ENCODE results near the gene AFG3L2.
A peak's percentile ranks its signal among the peaks of the same experiment; 100 is the strongest.

The AFG3L2 gene

GRCh38 chr18:12359515-12359927 is 17.5 kb downstream of the AFG3L2 start:
- DNase-seq (ENCODE audit: low read depth), result no peak

GRCh38 chr18:12352188-12352587 is 24.8 kb downstream of the AFG3L2 start:
- DNase-seq (ENCODE audit: low read depth), result no peak

- DNase-seq (ENCODE audit: low read depth), result no peak
Observed at GRCh38 chr18:12347895-12348294, 29.1 kb downstream of the AFG3L2 start.

GRCh38 chr18:12346240-12346565 is 30.8 kb downstream of the AFG3L2 start:
- no peak for DNase-seq (ENCODE audit: low read depth)

GRCh38 chr18:12345491-12346239 is 31.4 kb downstream of the AFG3L2 start:
- no peak for DNase-seq (ENCODE audit: low read depth)

- DNase-seq (ENCODE audit: low read depth), result no peak
Observed at GRCh38 chr18:12342661-12343060, 34.4 kb downstream of the AFG3L2 start.

- DNase-seq (ENCODE audit: low read depth), result no peak
Observed at GRCh38 chr18:12340945-12341660, 35.9 kb downstream of the AFG3L2 start.

GRCh38 chr18:12338382-12338781 is 38.6 kb downstream of the AFG3L2 start:
- DNase-seq (ENCODE audit: low read depth), result no peak

GRCh38 chr18:12336887-12337286 is 40.1 kb downstream of the AFG3L2 start:
- no peak for DNase-seq (ENCODE audit: low read depth)

- DNase-seq (ENCODE audit: low read depth), result no peak
Observed at GRCh38 chr18:12336171-12336613, 40.8 kb downstream of the AFG3L2 start.

GRCh38 chr18:12335503-12335902 is 41.5 kb downstream of the AFG3L2 start:
- DNase-seq (ENCODE audit: low read depth), result no peak

- no peak for DNase-seq (ENCODE audit: low read depth)
Observed at GRCh38 chr18:12334863-12335262, 42.2 kb downstream of the AFG3L2 start.

- DNase-seq (ENCODE audit: low read depth), result no peak
Observed at GRCh38 chr18:12334366-12334808, 42.6 kb downstream of the AFG3L2 start.

GRCh38 chr18:12333506-12334290 is 43.3 kb downstream of the AFG3L2 start:
- no peak for DNase-seq (ENCODE audit: low read depth)

- no peak for DNase-seq (ENCODE audit: low read depth)
Observed at GRCh38 chr18:12330766-12331165, 46.3 kb downstream of the AFG3L2 start.

- DNase-seq (ENCODE audit: low read depth), result no peak
Observed at GRCh38 chr18:12329125-12329698, 47.8 kb downstream of the AFG3L2 start.

- DNase-seq (ENCODE audit: low read depth), result no peak
Observed at GRCh38 chr18:12328179-12328823, 48.7 kb downstream of the AFG3L2 start.

GRCh38 chr18:12327510-12328178 is 49.4 kb downstream of the AFG3L2 start:
- peak; percentile 65 for DNase-seq (ENCODE audit: low read depth)

GRCh38 chr18:12326711-12327460 is 50.1 kb downstream of the AFG3L2 start:
- no peak for DNase-seq (ENCODE audit: low read depth)

- no peak for DNase-seq (ENCODE audit: low read depth)
Observed at GRCh38 chr18:12325726-12326245, 51.2 kb downstream of the AFG3L2 start.
